ENCODE data around the gene SGMS1.
"Not testable (repeated sequence)": the region's sequence is repeated elsewhere in the genome, so short reads cannot be mapped to it uniquely, and the experiment has no call there.

SGMS1 gene

GRCh38 chr10:50503661-50504320 is 120.0 kb downstream of the SGMS1 start:
- H3K36me3 ChIP-seq (ENCODE audit: low read length): no peaks in the 10 kb centered on the region; the same call in 1 of the 2 replicates
- H3K79me2 ChIP-seq (ENCODE audit: insufficient read depth, low read length): no peaks in the 10 kb centered on the region; the same call in 1 of the 2 replicates
- no peak overlapping the region for H3K4me2 ChIP-seq (ENCODE audit: low read depth, low read length, poor library complexity, severe bottlenecking)
- H3K27me3 ChIP-seq (ENCODE audit: low read length): no peaks in the 10 kb centered on the region
- no peaks in the 10 kb centered on the region for H3K9me3 ChIP-seq (ENCODE audit: insufficient read depth, low read length)
- no peaks in the 10 kb centered on the region for H4K20me1 ChIP-seq (ENCODE audit: low read depth, low read length)
- no peak for TF ChIP-seq EZH2phosphoT487 (conservative IDR thresholded peaks at IDR 0.05; ENCODE audit: low read length)
- TF ChIP-seq, protein P1, sequence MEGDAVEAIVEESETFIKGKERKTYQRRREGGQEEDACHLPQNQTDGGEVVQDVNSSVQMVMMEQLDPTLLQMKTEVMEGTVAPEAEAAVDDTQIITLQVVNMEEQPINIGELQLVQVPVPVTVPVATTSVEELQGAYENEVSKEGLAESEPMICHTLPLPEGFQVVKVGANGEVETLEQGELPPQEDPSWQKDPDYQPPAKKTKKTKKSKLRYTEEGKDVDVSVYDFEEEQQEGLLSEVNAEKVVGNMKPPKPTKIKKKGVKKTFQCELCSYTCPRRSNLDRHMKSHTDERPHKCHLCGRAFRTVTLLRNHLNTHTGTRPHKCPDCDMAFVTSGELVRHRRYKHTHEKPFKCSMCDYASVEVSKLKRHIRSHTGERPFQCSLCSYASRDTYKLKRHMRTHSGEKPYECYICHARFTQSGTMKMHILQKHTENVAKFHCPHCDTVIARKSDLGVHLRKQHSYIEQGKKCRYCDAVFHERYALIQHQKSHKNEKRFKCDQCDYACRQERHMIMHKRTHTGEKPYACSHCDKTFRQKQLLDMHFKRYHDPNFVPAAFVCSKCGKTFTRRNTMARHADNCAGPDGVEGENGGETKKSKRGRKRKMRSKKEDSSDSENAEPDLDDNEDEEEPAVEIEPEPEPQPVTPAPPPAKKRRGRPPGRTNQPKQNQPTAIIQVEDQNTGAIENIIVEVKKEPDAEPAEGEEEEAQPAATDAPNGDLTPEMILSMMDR (IDR thresholded peaks at IDR 0.05; ENCODE audit: insufficient read depth, low read length, poor library complexity, severe bottlenecking): no peak
- no peaks in the 10 kb centered on the region for H3F3A ChIP-seq (ENCODE audit: insufficient read depth)
- H3K9ac ChIP-seq (ENCODE audit: low read length): no peak overlapping the region
- H2AFZ ChIP-seq (ENCODE audit: low read depth, low read length, severe bottlenecking): no peak overlapping the region
- H3K27ac ChIP-seq (ENCODE audit: low read depth, low read length): no peak overlapping the region
- H3K4me3 ChIP-seq (ENCODE audit: insufficient read depth, low read length, poor library complexity, severe bottlenecking): no peak overlapping the region
- H3K9me2 ChIP-seq (replicated peaks; ENCODE audit: insufficient read depth, low read length): no peaks in the 10 kb centered on the region

DNA sequence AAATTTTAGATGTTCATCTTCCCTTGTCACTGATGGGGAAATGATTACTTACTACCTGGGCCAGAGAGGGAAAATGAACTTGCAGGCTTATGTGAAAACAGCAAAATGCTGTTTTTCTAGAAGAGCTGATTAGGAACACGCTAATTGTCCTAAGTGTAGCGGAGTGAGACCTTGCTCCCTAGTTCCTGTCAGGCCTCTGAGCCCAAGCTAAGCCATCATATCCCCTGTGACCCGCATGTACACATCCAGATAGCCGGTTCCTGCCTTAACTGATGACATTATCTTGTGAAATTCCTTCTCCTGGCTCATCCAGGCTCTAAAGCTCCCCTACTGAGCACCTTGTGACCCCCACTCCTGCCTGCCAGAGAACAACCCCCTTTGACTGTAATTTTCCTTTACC is 120.6 kb downstream of the SGMS1 start:
- H3K79me2 ChIP-seq (ENCODE audit: insufficient read depth, low read length); H3K36me3 ChIP-seq (ENCODE audit: low read length); H2AFZ ChIP-seq (ENCODE audit: low read depth, low read length, severe bottlenecking); H3K27ac ChIP-seq (ENCODE audit: low read depth, low read length); H3K9me2 ChIP-seq (replicated peaks; ENCODE audit: insufficient read depth, low read length); H3K27me3 ChIP-seq (ENCODE audit: low read length); H3K4me2 ChIP-seq (ENCODE audit: low read depth, low read length, poor library complexity, severe bottlenecking); H3K9me3 ChIP-seq (ENCODE audit: insufficient read depth, low read length); H3K9ac ChIP-seq (ENCODE audit: low read length); H3F3A ChIP-seq (ENCODE audit: insufficient read depth); H3K4me3 ChIP-seq (ENCODE audit: insufficient read depth, low read length, poor library complexity, severe bottlenecking); H4K20me1 ChIP-seq (ENCODE audit: low read depth, low read length): not testable (repeated sequence)

GRCh38 chr10:50501924-50502452 is 121.8 kb downstream of the SGMS1 start:
- H3K9me3 ChIP-seq (ENCODE audit: insufficient read depth, low read length): no peaks in the 10 kb centered on the region
- H3K27ac ChIP-seq (ENCODE audit: low read depth, low read length): no peak overlapping the region
- no peaks in the 10 kb centered on the region; the same call in 1 of the 2 replicates for H3K79me2 ChIP-seq (ENCODE audit: insufficient read depth, low read length)
- no peaks in the 10 kb centered on the region for H4K20me1 ChIP-seq (ENCODE audit: low read depth, low read length)
- no peak overlapping the region for H2AFZ ChIP-seq (ENCODE audit: low read depth, low read length, severe bottlenecking)
- no peak overlapping the region for H3K9ac ChIP-seq (ENCODE audit: low read length)
- H3K36me3 ChIP-seq (ENCODE audit: low read length): peaks cover 4% of the 10 kb centered on the region
- TF ChIP-seq EZH2phosphoT487 (conservative IDR thresholded peaks at IDR 0.05; ENCODE audit: low read length): no peak
- TF ChIP-seq, protein P1 (IDR thresholded peaks at IDR 0.05; ENCODE audit: insufficient read depth, low read length, poor library complexity, severe bottlenecking): no peak
- H3K9me2 ChIP-seq (replicated peaks; ENCODE audit: insufficient read depth, low read length): no peaks in the 10 kb centered on the region
- H3F3A ChIP-seq (ENCODE audit: insufficient read depth): no peaks in the 10 kb centered on the region
- H3K4me2 ChIP-seq (ENCODE audit: low read depth, low read length, poor library complexity, severe bottlenecking): no peak overlapping the region
- H3K27me3 ChIP-seq (ENCODE audit: low read length): no peaks in the 10 kb centered on the region
- H3K4me3 ChIP-seq (ENCODE audit: insufficient read depth, low read length, poor library complexity, severe bottlenecking): no peak overlapping the region

DNA sequence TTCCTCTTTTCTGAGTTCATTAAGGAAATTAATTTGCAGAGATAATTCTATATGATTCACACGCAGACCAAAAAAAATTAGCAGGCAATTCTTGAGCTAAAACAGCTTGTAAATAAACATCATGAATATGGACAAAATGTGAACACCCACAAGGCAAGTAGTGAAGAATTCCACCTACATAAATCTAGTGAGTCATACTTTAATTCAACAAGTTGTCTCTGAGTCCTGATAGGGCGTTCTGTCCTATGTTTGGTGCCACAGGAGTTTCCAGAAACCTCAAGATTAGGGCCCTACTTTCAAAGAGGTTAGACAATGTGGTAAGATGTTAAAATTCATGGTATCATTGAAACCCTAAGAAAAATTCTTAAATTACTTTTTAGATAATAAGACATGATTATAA is 122.3 kb downstream of the SGMS1 start:
- Histone ChIP-seq H3K9me2 (replicated peaks; ENCODE audit: insufficient read depth, low read length) (no peaks in the 10 kb centered on the region), H3K27ac (ENCODE audit: low read depth, low read length) (no peak overlapping the region), H3K36me3 (ENCODE audit: low read length) (peaks cover 4% of the 10 kb centered on the region), H3K4me3 (ENCODE audit: insufficient read depth, low read length, poor library complexity, severe bottlenecking) (no peak overlapping the region), H3K9me3 (ENCODE audit: insufficient read depth, low read length) (no peaks in the 10 kb centered on the region), H2AFZ (ENCODE audit: low read depth, low read length, severe bottlenecking) (no peak overlapping the region), H4K20me1 (ENCODE audit: low read depth, low read length) (no peaks in the 10 kb centered on the region), H3K79me2 (ENCODE audit: insufficient read depth, low read length) (no peaks in the 10 kb centered on the region; the same call in 1 of the 2 replicates), H3K4me2 (ENCODE audit: low read depth, low read length, poor library complexity, severe bottlenecking) (no peak overlapping the region), H3K27me3 (ENCODE audit: low read length) (no peaks in the 10 kb centered on the region), H3K9ac (ENCODE audit: low read length) (no peak overlapping the region), H3F3A (ENCODE audit: insufficient read depth) (no peaks in the 10 kb centered on the region)
- TF ChIP-seq EZH2phosphoT487 (conservative IDR thresholded peaks at IDR 0.05; ENCODE audit: low read length): no peak
- TF ChIP-seq, protein P1 (IDR thresholded peaks at IDR 0.05; ENCODE audit: insufficient read depth, low read length, poor library complexity, severe bottlenecking): no peak
